Measurements from ENCODE around the gene WDR54. TPM values are rescaled to one million over a fixed set of nuclear protein-coding genes. Genes with fewer than 3 reads are reported as not detected.
"Not testable (repeated sequence)": the region's sequence is repeated elsewhere in the genome, so short reads cannot be mapped to it uniquely, and the experiment has no call there.

Gene WDR54
- total and polyA plus RNA-seq, 7 donors, result 3.0 to 13.6 (median 8.0) TPM

DNA sequence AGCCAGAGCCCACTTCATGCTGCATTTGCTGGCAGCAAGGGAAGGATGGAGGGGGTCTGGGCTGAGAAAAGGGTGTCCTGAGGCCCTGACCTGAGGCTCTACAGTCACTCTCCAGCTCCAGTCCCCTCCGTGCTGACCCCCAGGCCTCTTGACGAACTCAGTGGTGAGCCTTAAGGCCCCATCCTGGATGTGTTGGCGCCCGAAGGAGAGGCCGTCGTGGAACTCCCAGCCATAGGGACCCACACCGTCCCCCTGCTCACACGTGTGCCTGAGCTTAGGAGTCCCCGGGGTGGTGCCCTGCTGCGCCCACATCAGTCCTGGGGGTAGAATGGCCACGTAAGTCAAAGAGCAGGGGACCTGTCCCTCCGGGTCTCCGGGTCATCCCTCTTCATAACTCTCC, 42.9 kb downstream of the WDR54 start:
- no peaks in the 10 kb centered on the region for H3K27me3 ChIP-seq
- no peak for DNase-seq
- intact Hi-C loops (cut with DNase I), result no loop called here
- H3K4me3 ChIP-seq, result peak overlapping the region; percentile 62 to 98 (median 86)
- H3K27ac ChIP-seq, result peak overlapping the region; percentile 85 to 89 (median 88)
- peaks cover 0 to 26% (median 21%) of the 10 kb centered on the region in 4 donors for H3K4me1 ChIP-seq
- H3K36me3 ChIP-seq, result peaks cover 7 to 21% (median 10%) of the 10 kb centered on the region in 4 donors
- TF ChIP-seq POLR2AphosphoS5 (IDR thresholded peaks at IDR 0.05) (no peak), EP300 (IDR thresholded peaks at IDR 0.05) (no peak), POLR2A (IDR thresholded peaks at IDR 0.05) (no peak)
- TF ChIP-seq, protein P1, sequence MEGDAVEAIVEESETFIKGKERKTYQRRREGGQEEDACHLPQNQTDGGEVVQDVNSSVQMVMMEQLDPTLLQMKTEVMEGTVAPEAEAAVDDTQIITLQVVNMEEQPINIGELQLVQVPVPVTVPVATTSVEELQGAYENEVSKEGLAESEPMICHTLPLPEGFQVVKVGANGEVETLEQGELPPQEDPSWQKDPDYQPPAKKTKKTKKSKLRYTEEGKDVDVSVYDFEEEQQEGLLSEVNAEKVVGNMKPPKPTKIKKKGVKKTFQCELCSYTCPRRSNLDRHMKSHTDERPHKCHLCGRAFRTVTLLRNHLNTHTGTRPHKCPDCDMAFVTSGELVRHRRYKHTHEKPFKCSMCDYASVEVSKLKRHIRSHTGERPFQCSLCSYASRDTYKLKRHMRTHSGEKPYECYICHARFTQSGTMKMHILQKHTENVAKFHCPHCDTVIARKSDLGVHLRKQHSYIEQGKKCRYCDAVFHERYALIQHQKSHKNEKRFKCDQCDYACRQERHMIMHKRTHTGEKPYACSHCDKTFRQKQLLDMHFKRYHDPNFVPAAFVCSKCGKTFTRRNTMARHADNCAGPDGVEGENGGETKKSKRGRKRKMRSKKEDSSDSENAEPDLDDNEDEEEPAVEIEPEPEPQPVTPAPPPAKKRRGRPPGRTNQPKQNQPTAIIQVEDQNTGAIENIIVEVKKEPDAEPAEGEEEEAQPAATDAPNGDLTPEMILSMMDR (IDR thresholded peaks at IDR 0.05), result no peak
- 3 to 11% methylated on average over 13 of the region's 13 CpGs for WGBS, 2 donors
- H3K9me3 ChIP-seq, result no peaks in the 10 kb centered on the region

DNA sequence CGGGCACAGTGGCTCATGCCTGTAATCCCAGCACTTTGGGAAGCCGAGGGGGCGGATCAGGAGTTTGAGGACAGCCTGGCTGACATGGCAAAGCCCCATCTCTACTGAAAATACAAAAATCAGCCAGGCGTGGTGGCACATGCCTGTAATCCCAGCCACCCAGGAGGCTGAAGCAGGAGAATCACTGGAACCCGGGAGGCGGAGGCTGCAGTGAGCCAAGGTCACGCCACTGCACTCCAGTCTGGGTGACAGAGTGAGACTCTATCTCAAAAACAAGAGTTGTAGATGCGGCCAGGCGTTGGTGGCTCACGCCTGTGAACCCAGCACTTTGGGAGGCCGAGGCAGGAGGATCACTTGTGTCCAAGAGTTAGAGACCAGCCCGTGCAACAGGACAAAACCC, 49.2 kb downstream of the WDR54 start:
- H3K27ac ChIP-seq, H3K27me3 ChIP-seq, DNase-seq, H3K4me3 ChIP-seq, H3K9me3 ChIP-seq: not testable (repeated sequence)
- 92 to 96% methylated on average over 12 of the region's 12 CpGs for WGBS, 2 donors
- intact Hi-C loops (cut with DNase I), result loop anchor here (10.0 kb wide), 2 partner anchors 546 to 646 kb away; partner anchors contain the start of genes DGUOK and STAMBP
- H3K4me1 ChIP-seq, result peaks cover 0 to 28% (median 27%) of the 10 kb centered on the region in 4 donors
- peaks cover 0 to 18% (median 15%) of the 10 kb centered on the region in 4 donors for H3K36me3 ChIP-seq

DNA sequence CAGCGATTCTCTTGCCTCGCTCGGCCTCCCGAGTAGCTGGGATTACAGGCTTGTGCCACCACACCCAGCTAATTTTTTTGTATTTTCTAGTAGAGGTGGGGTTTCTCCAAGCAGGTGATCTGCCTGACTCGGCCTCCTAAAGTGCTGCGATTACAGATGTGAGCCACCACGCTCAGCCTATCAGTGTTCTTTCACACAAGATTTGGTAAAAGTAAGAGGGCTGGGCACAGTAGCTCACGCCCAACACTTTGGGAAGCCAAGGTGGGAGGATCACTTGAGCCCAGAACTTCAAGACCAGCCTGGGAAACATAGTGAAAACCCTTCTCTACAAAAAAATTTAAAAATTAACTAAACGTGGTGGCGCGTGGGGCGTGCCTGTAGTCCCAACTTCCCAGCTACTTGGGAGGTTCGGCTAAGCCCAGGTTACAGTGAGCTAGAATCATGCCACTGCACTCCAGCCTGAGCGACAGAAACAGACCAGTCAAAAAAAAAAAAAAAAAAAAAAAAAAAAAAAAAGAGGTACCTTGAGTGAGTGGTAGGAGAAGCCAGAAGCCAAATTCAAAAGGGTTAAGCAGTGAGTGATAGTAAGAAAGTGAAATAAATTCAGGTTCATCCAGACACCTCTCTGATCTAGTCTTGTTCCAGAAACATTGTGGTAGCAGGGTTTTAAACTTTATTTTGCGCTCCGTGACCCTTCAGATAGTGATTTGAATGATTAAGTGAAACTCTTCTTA, 50.0 kb downstream of the WDR54 start:
- WGBS, 2 donors, result 17 to 58% methylated on average over 16 of the region's 16 CpGs
- H3K4me3 ChIP-seq, result peak overlapping the region; percentile 43 to 71 (median 64)

DNA sequence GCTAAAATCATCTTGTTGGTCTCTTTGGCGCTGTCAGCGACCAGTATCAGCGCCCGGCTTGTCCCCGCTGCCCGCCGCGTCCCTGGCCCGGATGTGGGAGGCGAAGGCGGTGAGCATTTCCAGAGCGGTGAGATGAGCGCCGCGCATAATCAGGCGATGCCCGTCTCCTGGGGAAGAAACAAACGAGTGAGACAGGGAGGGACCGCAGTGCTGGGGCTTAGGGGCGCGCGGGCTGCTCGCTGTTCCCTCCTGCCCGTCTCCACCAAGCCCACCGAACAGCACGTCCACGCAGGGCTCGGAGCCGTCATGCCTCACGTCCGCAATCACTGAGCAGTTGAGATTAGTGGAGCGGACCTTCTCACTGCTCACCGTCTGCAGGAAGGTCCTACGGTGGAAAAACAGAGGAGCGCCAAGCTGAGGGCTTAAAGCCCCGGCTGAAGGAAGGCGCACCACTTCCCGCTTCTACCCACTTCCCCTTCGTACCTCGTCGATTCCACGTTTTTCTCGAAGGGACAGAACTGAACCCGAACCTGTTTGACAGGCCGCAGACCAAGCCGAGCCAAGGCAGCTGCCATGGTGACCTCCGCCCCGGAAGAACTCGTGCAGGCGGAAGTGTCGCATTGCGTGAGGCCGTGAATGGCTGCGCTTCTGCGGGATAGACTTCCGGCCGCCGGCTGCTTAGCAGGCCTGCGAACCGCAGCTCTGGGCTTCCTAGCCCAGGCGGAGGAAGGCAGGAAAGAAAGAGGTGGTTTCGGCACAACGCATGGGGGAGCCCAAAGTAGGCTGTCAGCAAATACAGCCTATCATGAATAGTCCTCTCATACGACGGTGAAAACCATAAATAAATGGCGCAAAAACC, 50.8 kb downstream of the WDR54 start, which contains the start of gene MRPL53:
Gene MRPL53 (minus strand): TSS at position 595 of the 859 bp plus-strand sequence. CDS start 20 bp downstream, at position 575.
- H3K4me3 ChIP-seq, result peak within 1 kb of the TSS; percentile 43 to 71 (median 64)
- intact Hi-C loops (cut with DNase I), result loop anchor here (10.0 kb wide), 2 partner anchors 548 to 648 kb away; partner anchors contain the start of genes DGUOK and STAMBP

More for the DNA sequence above, 50.0 kb downstream of the WDR54 start:
- no peak for DNase-seq
- intact Hi-C loops (cut with DNase I), result loop anchor here (10.0 kb wide), 2 partner anchors 547 to 647 kb away; partner anchors contain the start of genes DGUOK and STAMBP
- no peaks in the 10 kb centered on the region for H3K27me3 ChIP-seq
- no peak for TF ChIP-seq POLR2AphosphoS5 (IDR thresholded peaks at IDR 0.05)
- TF ChIP-seq EP300 (IDR thresholded peaks at IDR 0.05), result no peak
- TF ChIP-seq, protein P1 (IDR thresholded peaks at IDR 0.05), result no peak
- no peak for TF ChIP-seq POLR2A (IDR thresholded peaks at IDR 0.05)
- peaks cover 0 to 23% (median 21%) of the 10 kb centered on the region in 4 donors for H3K4me1 ChIP-seq
- H3K36me3 ChIP-seq, result peaks cover 0 to 22% (median 16%) of the 10 kb centered on the region in 4 donors
- no peaks in the 10 kb centered on the region for H3K9me3 ChIP-seq
- H3K27ac ChIP-seq, result peak overlapping the region; percentile 85 to 92 (median 88)

DNA sequence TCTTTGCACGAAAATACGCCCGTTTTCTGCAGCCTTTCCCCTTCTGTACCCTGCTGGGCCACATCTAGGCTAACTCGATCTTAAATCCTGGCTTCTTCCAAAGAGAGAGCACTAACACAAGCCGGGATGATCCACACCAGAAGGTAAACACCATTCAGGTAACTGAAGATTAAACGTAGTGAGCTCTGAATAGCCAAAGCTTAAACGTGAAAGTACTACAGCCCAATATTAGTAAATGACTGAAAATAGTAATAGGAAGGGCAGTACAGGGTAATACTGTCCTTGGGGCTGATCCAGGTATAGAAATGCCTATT, 51.4 kb downstream of the WDR54 start:
- Histone ChIP-seq H3K27me3 (no peaks in the 10 kb centered on the region), H3K9me3 (no peaks in the 10 kb centered on the region), H3K4me1 (peaks cover 0 to 23% (median 21%) of the 10 kb centered on the region in 4 donors), H3K27ac (peak overlapping the region; percentile 85 to 92 (median 88)), H3K36me3 (peaks cover 0 to 34% (median 19%) of the 10 kb centered on the region in 4 donors), H3K4me3 (peak overlapping the region; percentile 43 to 71 (median 64))
- 3 to 9% methylated on average over 7 of the region's 7 CpGs for WGBS, 2 donors
- intact Hi-C loops (cut with DNase I), result loop anchor here (10.0 kb wide), 2 partner anchors 548 to 648 kb away; partner anchors contain the start of genes DGUOK and STAMBP
- no peak for DNase-seq
- no peak for TF ChIP-seq EP300 (IDR thresholded peaks at IDR 0.05)
- no peak for TF ChIP-seq POLR2A (IDR thresholded peaks at IDR 0.05)
- TF ChIP-seq POLR2AphosphoS5 (IDR thresholded peaks at IDR 0.05), result no peak
- TF ChIP-seq, protein P1 (IDR thresholded peaks at IDR 0.05), result no peak

More for the DNA sequence above, 50.8 kb downstream of the WDR54 start, which contains the start of gene MRPL53:
- 0 to 1% methylated on average over 66 of the region's 66 CpGs for WGBS, 2 donors
- H3K9me3 ChIP-seq, result no peaks in the 10 kb centered on the region
- H3K27ac ChIP-seq, result peak within 1 kb of the TSS; percentile 85 to 92 (median 88)
- TF ChIP-seq POLR2A (IDR thresholded peaks at IDR 0.05), result peak; percentile 82 to 85
- no peak for TF ChIP-seq EP300 (IDR thresholded peaks at IDR 0.05)
- TF ChIP-seq POLR2AphosphoS5 (IDR thresholded peaks at IDR 0.05), result peak; percentile 88 to 99 (median 96)
- peaks cover 0 to 29% (median 17%) of the 10 kb centered on the region in 4 donors for H3K36me3 ChIP-seq
- peak; percentile 96 for DNase-seq
- H3K4me1 ChIP-seq, result peaks cover 0 to 23% (median 21%) of the 10 kb centered on the region in 4 donors
- no peaks in the 10 kb centered on the region for H3K27me3 ChIP-seq

All from sigmoid colon (tissue), 7 donors.